NCI-H146 treated with DMSO at 0.1 percent for 48 hours (cell line): Measurements from ENCODE around the gene CBARP.
A peak's percentile ranks its signal among the peaks of the same experiment; 100 is the strongest.

Source experiments
- DNase-seq: peaks from one replicate; lab custom pipeline; 2025; ENCODE audit not compliant: unreplicated experiment; lab: John Stamatoyannopoulos, UW

Gene CBARP

GRCh38 chr19:1237754-1238368 lies at the start of gene CBARP:
CBARP (minus strand) TSS chr19:1238005; CDS start chr19:1236100, 1,905 bp downstream.
- DNase-seq: no peak

GRCh38 chr19:1286487-1287353 lies 48.9 kb upstream of the CBARP start:
- no peak for DNase-seq

GRCh38 chr19:1285737-1286360 lies 48.0 kb upstream of the CBARP start, which contains the start of gene EFNA2:
EFNA2 (plus strand) TSS chr19:1285873; CDS start chr19:1286169, 296 bp downstream.
- no peak for DNase-seq

- DNase-seq: no peak
Measured at GRCh38 chr19:1284979-1285736, 47.4 kb upstream of the CBARP start.

- DNase-seq: no peak
Measured at GRCh38 chr19:1284293-1284978, 46.6 kb upstream of the CBARP start.

- DNase-seq: no peak
Measured at GRCh38 chr19:1283917-1284292, 46.1 kb upstream of the CBARP start.

GRCh38 chr19:1283207-1283916 lies 45.6 kb upstream of the CBARP start:
- DNase-seq: no peak

- no peak for DNase-seq
Measured at GRCh38 chr19:1282588-1283206, 44.9 kb upstream of the CBARP start.

- DNase-seq: no peak
Measured at GRCh38 chr19:1281569-1282287, 43.9 kb upstream of the CBARP start.

GRCh38 chr19:1280636-1281568 lies 43.1 kb upstream of the CBARP start:
- no peak for DNase-seq

- peak; percentile 30 for DNase-seq
Measured at GRCh38 chr19:1279782-1280341, 42.1 kb upstream of the CBARP start.

GRCh38 chr19:1278713-1279660 lies 41.2 kb upstream of the CBARP start:
- DNase-seq: no peak

GRCh38 chr19:1278074-1278473 lies 40.3 kb upstream of the CBARP start:
- DNase-seq: no peak

GRCh38 chr19:1277061-1277460 lies 39.3 kb upstream of the CBARP start:
- DNase-seq: no peak

- DNase-seq: peak; percentile 2
Measured at GRCh38 chr19:1276628-1277022, 38.8 kb upstream of the CBARP start.

GRCh38 chr19:1275976-1276627 lies 38.3 kb upstream of the CBARP start:
- DNase-seq: no peak
